ENCODE measurements around the gene AKIRIN2.

DNA sequence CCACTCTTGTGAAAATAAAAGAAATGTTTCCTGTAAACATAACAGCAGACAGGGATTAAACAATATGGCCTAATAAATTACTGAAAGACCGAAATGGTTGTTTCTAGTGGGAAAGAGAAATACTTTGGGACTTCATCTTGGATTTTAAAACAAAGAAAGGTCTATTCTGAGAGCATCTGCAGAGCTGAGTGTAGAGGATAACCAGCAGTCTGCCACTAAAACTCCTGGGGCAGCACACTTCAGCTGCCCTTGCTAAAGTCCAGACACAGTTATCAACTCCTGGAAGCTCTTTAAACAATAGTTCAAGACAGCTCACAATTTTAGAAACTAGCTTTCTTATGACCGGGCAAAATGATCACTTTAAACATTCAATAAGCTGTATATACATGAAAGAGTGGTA is 38.6 kb downstream of the AKIRIN2 start:
- no peak for TF ChIP-seq POLR2A (IDR thresholded peaks at IDR 0.05)
- TF ChIP-seq, protein P1, sequence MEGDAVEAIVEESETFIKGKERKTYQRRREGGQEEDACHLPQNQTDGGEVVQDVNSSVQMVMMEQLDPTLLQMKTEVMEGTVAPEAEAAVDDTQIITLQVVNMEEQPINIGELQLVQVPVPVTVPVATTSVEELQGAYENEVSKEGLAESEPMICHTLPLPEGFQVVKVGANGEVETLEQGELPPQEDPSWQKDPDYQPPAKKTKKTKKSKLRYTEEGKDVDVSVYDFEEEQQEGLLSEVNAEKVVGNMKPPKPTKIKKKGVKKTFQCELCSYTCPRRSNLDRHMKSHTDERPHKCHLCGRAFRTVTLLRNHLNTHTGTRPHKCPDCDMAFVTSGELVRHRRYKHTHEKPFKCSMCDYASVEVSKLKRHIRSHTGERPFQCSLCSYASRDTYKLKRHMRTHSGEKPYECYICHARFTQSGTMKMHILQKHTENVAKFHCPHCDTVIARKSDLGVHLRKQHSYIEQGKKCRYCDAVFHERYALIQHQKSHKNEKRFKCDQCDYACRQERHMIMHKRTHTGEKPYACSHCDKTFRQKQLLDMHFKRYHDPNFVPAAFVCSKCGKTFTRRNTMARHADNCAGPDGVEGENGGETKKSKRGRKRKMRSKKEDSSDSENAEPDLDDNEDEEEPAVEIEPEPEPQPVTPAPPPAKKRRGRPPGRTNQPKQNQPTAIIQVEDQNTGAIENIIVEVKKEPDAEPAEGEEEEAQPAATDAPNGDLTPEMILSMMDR (IDR thresholded peaks at IDR 0.05), result no peak
- no peak for TF ChIP-seq EP300 (IDR thresholded peaks at IDR 0.05)
